ENCODE measurements around the gene CES2.

GRCh38 chr16:66921729-66922450 is 13.4 kb upstream of the CES2 start:
- TF ChIP-seq CTCF (IDR thresholded peaks at IDR 0.05; ENCODE audit: low read length) (no peak), EZH2phosphoT487 (IDR thresholded peaks at IDR 0.05; ENCODE audit: low read length) (no peak)

All from MM.1S (cell line).